ENCODE results near the gene REXO1. TPM values are rescaled to one million over a fixed set of nuclear protein-coding genes. Genes with fewer than 3 reads are reported as not detected.

REXO1 gene
- total and polyA plus RNA-seq, 2 experiments from 2014 or later: 20.2 to 90.1 TPM

GRCh38 chr19:1841209-1841924 is 6.9 kb downstream of the REXO1 start:
- H2AFZ ChIP-seq: no peak overlapping the region
- Mint-ChIP-seq H3K4me3 (no peak overlapping the region; the same call in 2 of the 3 replicates), H3K9me3 (no peaks in the 10 kb centered on the region), H3K36me3 (ENCODE audit: low read depth) (no peaks in the 10 kb centered on the region; the same call in 2 of the 3 replicates), H3K4me1 (peaks cover 15% of the 10 kb centered on the region), H3K27me3 (ENCODE audit: insufficient read depth, low read depth, poor library complexity) (peaks cover 13% of the 10 kb centered on the region), H3K27ac (peak overlapping the region; percentile 28; the same call in 1 of the 2 replicates)
- DNase-seq (ENCODE audit: low spot score) (no peak), ATAC-seq (no peak)
- TF ChIP-seq JUNB (IDR thresholded peaks at IDR 0.05; ENCODE audit: unreplicated experiment) (no peak), EZH2 (IDR thresholded peaks at IDR 0.05; ENCODE audit: low read depth, unreplicated experiment) (no peak), POLR2AphosphoS5 (IDR thresholded peaks at IDR 0.05; ENCODE audit: low read depth) (no peak), STAT1 (IDR thresholded peaks at IDR 0.05; ENCODE audit: unreplicated experiment) (no peak), NANOG (IDR thresholded peaks at IDR 0.05; ENCODE audit: borderline replicate concordance) (no peak), ZNF331 (CRISPR knock-in tag; IDR thresholded peaks at IDR 0.05; ENCODE audit: low read depth) (no peak), CREB1 (CRISPR knock-in tag; IDR thresholded peaks at IDR 0.05; ENCODE audit: low read depth) (no peak)
- TF ChIP-seq, protein P1, sequence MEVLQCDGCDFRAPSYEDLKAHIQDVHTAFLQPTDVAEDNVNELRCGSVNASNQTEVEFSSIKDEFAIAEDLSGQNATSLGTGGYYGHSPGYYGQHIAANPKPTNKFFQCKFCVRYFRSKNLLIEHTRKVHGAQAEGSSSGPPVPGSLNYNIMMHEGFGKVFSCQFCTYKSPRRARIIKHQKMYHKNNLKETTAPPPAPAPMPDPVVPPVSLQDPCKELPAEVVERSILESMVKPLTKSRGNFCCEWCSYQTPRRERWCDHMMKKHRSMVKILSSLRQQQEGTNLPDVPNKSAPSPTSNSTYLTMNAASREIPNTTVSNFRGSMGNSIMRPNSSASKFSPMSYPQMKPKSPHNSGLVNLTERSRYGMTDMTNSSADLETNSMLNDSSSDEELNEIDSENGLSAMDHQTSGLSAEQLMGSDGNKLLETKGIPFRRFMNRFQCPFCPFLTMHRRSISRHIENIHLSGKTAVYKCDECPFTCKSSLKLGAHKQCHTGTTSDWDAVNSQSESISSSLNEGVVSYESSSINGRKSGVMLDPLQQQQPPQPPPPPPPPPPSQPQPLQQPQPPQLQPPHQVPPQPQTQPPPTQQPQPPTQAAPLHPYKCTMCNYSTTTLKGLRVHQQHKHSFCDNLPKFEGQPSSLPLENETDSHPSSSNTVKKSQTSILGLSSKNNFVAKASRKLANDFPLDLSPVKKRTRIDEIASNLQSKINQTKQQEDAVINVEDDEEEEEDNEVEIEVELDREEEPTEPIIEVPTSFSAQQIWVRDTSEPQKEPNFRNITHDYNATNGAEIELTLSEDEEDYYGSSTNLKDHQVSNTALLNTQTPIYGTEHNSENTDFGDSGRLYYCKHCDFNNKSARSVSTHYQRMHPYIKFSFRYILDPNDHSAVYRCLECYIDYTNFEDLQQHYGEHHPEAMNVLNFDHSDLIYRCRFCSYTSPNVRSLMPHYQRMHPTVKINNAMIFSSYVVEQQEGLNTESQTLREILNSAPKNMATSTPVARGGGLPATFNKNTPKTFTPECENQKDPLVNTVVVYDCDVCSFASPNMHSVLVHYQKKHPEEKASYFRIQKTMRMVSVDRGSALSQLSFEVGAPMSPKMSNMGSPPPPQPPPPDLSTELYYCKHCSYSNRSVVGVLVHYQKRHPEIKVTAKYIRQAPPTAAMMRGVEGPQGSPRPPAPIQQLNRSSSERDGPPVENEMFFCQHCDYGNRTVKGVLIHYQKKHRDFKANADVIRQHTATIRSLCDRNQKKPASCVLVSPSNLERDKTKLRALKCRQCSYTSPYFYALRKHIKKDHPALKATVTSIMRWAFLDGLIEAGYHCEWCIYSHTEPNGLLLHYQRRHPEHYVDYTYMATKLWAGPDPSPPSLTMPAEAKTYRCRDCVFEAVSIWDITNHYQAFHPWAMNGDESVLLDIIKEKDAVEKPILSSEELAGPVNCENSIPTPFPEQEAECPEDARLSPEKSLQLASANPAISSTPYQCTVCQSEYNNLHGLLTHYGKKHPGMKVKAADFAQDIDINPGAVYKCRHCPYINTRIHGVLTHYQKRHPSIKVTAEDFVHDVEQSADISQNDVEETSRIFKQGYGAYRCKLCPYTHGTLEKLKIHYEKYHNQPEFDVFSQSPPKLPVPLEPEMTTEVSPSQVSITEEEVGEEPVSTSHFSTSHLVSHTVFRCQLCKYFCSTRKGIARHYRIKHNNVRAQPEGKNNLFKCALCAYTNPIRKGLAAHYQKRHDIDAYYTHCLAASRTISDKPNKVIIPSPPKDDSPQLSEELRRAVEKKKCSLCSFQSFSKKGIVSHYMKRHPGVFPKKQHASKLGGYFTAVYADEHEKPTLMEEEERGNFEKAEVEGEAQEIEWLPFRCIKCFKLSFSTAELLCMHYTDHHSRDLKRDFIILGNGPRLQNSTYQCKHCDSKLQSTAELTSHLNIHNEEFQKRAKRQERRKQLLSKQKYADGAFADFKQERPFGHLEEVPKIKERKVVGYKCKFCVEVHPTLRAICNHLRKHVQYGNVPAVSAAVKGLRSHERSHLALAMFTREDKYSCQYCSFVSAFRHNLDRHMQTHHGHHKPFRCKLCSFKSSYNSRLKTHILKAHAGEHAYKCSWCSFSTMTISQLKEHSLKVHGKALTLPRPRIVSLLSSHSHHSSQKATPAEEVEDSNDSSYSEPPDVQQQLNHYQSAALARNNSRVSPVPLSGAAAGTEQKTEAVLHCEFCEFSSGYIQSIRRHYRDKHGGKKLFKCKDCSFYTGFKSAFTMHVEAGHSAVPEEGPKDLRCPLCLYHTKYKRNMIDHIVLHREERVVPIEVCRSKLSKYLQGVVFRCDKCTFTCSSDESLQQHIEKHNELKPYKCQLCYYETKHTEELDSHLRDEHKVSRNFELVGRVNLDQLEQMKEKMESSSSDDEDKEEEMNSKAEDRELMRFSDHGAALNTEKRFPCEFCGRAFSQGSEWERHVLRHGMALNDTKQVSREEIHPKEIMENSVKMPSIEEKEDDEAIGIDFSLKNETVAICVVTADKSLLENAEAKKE (CRISPR knock-in tag; IDR thresholded peaks at IDR 0.05): no peak
- TF ChIP-seq, protein P2, sequence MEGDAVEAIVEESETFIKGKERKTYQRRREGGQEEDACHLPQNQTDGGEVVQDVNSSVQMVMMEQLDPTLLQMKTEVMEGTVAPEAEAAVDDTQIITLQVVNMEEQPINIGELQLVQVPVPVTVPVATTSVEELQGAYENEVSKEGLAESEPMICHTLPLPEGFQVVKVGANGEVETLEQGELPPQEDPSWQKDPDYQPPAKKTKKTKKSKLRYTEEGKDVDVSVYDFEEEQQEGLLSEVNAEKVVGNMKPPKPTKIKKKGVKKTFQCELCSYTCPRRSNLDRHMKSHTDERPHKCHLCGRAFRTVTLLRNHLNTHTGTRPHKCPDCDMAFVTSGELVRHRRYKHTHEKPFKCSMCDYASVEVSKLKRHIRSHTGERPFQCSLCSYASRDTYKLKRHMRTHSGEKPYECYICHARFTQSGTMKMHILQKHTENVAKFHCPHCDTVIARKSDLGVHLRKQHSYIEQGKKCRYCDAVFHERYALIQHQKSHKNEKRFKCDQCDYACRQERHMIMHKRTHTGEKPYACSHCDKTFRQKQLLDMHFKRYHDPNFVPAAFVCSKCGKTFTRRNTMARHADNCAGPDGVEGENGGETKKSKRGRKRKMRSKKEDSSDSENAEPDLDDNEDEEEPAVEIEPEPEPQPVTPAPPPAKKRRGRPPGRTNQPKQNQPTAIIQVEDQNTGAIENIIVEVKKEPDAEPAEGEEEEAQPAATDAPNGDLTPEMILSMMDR (conservative IDR thresholded peaks at IDR 0.05; ENCODE audit: low read depth in 2 of 2): no peak
- H3K79me2 ChIP-seq (replicated peaks; ENCODE audit: insufficient read depth): peaks cover 96% of the 10 kb centered on the region
- peaks cover 10% of the 10 kb centered on the region for H3F3A ChIP-seq (replicated peaks; ENCODE audit: low read depth)
- no peaks in the 10 kb centered on the region for H3K9me2 ChIP-seq (ENCODE audit: insufficient read depth)
- H3K4me3 ChIP-seq: no peak overlapping the region
- no peak overlapping the region for H3K27ac ChIP-seq (ENCODE audit: low read depth)
- no peaks in the 10 kb centered on the region; the same call in 1 of the 2 replicates for H3K4me1 ChIP-seq (ENCODE audit: insufficient read depth)
- H3K4me2 ChIP-seq: no peak overlapping the region
- H3K36me3 ChIP-seq (ENCODE audit: insufficient read depth): no peaks in the 10 kb centered on the region
- peaks cover 23% of the 10 kb centered on the region for H4K20me1 ChIP-seq (replicated peaks; ENCODE audit: insufficient read depth)
- no peaks in the 10 kb centered on the region for H3K27me3 ChIP-seq (ENCODE audit: insufficient read depth)
